HG02840 (cell line): ENCODE data around the gene PTPN12.

ENCODE experiments used
- ATAC-seq: cut with Tn5 transposase; IDR thresholded peaks from one replicate; pipeline ENCODE4 v1.9.1; 2021; ENCODE audit warnings: mild to moderate bottlenecking, moderate library complexity, moderate number of reproducible peaks; ENCODE audit not compliant: unreplicated experiment, low FRiP score

Gene PTPN12

DNA sequence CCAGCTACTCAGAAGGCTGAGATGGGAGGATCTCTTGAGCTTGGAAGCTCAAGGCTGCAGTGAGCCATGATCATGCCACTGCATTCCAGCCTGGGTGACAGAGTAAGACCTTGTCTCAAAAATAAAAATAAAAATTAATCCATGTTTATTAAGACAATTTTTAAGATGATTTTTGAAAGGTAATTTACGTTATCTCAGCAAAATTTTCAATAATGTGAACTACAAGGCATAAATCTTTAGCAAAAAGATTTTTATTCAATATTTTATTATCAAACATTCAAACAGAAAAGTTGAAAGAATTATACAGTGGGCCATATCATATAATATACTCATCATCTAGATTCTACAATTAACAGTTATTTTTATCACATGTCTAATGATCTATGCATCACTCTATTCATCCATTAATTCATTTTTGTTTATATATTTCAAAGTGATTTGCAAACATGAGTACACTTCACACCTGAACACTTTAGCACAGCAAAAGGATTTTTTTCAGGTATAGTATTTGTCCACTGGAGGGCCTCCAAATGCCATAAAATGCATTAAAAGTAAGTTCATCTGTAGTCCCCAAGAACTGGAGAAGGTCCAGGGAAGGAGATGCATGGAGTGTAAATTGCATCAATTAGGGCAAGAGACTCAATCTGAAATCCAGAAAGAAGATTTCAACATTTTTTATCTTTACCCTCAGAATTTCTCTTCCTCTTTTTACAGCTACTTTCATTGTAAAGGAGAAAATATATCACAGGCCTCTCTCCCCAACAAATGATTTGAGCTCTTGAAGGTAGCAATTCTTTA lies 120.5 kb downstream of the PTPN12 start:
- ATAC-seq, result no peak

GRCh38 chr7:77658928-77659327 lies 121.8 kb downstream of the PTPN12 start:
- no peak for ATAC-seq

- ATAC-seq, result no peak
Measured at GRCh38 chr7:77661816-77662215, 124.7 kb downstream of the PTPN12 start.

DNA sequence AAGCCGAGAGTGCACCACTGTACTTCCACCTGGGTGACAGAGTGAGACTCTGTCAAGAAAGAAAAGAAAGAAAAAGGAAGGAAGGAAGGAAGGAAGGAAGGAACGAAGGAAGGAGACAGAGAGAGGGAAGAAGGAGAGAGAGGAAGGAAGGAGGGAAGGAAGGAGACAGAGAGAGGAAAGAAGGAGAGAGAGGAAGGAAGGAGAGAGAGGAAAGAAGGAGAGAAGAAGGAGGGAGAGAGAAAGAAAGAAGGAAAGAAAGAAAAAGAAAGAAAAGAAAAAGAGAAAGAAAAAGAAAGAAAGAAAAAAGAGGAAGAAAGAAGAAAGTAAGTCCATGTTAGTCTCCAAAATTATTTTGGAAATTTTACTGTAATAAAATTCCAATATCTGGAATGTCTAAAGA lies 125.8 kb downstream of the PTPN12 start:
- ATAC-seq, result no peak

DNA sequence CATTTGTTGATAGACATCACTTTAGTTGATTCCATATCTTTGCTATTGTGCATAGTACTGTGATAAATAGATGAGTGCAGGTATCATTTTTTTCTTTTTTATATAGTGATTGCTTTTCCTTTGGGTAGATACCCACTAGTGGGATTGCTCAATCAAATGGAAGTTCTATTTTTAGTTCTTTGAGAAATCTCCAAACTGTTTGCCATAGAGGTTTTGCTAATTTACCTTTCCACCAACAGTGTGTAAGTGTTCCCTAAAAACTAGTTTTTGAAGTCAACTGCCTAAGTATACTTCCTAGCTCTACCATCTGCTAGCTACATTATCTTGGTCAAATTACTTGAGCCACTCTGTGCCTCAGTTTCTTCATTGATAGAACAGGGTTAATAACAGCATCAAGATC lies 127.6 kb downstream of the PTPN12 start:
- ATAC-seq, result no peak

- no peak for ATAC-seq
Measured at GRCh38 chr7:77665161-77665560, 128.1 kb downstream of the PTPN12 start.

DNA sequence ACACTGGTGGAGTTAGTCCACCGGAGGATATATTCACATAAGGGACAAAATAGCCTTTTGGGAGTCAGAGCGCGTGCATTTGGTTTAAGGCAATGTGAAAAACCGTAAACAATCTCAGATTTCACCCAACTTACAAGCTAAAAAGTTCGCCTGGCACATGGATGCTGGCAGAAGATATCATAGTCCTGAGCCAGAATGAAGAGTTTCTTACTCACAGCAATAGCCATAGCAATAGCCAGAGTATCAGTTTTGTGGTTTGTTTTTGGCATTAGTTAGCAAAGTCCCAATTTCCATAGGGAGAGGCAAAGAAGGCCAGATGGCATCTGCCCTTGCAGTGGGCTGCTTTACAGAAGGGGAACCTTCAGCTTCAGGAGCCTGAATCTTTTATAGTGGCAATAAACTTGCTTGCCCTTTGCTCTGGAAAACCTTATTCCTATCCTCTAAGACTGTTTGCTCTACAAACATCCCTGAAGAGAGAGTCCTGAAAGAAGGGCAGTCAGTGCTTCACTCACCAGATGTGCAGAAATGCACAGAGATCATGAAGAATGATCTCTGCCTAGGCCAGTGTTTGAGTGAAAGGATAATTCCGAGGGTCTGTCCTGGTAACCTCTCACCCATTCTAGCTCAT lies 130.5 kb downstream of the PTPN12 start:
- ATAC-seq, result no peak

GRCh38 chr7:77674878-77675277 lies 137.8 kb downstream of the PTPN12 start:
- ATAC-seq, result no peak

DNA sequence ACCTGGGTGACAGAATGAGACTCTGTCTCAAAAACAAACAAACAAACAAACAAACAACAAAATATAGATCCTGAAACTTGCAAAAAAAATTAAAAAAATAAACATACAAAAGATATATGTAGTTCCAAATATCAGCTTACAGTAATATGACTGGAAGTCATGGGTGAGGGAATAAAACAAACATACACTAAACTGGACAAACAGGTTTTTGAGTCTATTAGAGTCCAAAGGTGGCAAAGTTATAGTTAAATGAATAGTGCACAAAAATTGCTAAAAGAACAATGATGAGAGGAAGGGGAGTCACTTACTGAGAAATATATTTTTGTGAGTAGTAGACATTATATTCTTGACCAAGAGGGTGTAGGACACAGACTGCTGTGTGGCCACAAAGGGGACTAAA lies 142.5 kb downstream of the PTPN12 start:
- ATAC-seq, result no peak

- no peak for ATAC-seq
Measured at GRCh38 chr7:77680266-77680665, 143.2 kb downstream of the PTPN12 start.

DNA sequence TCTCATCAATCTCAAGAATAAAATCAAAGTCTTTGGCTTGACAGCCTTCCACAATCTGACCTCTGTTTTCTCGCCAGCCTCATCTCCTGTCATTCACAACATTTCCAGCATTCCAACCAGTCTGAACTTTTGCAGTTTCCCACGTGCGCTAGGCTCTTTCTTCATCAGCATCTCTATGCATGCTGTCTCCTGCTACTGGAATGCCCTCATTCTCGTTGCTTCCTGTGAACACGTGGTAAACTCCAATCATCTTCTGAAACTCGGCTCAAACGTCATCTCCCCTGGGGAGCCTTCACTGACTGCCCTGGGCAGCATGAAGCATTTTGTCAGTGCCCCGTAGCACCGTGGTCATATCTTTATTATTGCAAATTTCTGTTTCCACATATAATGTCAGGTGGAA lies 146.9 kb downstream of the PTPN12 start:
- ATAC-seq, result no peak

- ATAC-seq, result no peak
Measured at GRCh38 chr7:77685233-77685632, 148.1 kb downstream of the PTPN12 start.

DNA sequence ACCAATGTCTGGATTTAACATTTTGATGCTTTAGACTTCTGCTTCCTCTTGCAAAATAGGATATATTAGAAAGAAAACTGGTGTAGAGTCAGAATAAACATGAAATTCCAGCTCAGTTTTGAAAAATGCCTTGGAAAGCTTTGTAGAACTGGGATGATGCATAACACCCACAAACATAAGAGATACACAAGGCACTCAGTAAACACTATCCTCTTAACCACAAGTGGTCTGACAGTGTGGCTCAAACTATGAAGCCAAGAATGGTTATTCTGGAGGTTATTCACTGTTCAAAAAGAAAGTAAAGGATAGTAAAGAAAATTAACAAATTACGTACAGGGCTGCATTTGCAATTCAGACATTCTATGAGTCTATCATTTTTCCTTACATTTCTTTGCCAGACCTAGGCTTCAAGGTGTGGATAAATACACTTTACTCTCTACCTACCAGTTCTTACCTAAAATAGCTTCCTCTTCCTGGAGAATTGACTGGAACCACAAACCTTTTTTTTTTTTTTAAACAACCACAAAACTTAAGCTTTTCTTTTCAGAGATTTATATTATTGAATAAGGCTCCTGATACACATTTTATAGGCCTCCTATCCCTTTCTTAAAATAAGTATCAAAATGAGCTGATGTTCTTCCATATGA lies 150.1 kb downstream of the PTPN12 start:
- ATAC-seq, result no peak

DNA sequence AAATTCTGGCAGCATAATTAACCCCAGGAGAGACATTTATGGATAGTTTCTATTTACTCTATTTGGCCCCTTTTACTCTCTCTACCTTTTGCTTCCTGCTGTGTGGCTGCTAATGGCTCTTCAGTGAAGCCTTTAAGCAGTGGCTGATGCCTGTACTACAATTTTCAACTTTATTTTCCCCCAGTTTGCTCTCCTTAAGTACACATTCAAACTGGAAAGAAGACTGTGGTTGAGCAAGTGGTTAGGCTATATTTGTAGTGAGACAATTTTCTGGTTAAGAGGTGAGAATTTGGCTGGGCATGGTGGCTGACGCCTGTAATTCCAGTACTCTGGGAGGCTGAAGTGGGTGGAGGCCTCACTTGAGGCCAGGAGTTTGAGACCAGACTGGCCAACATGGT lies 150.7 kb downstream of the PTPN12 start:
- no peak for ATAC-seq
